Effector CD8-positive, alpha-beta T cell (primary cell): ENCODE results near the gene CDO1.
A peak's percentile ranks its signal among the peaks of the same experiment; 100 is the strongest.

ENCODE experiments used
- DNase-seq: peaks from one replicate; lab custom pipeline; 2025; lab: John Stamatoyannopoulos, UW
- total RNA-seq, 4 experiments: gene quantifications; one replicate each; lab custom pipeline; 2026; lab: John Stamatoyannopoulos, UW

The CDO1 gene
- total RNA-seq = 0.19 to 1.2 (median 0.49) reads per million in 4 experiments

GRCh38 chr5:115816226-115817081 lies at the start of gene CDO1:
Gene CDO1 (minus strand): TSS chr5:115816659. CDS start chr5:115816397, 262 bp downstream.
- DNase-seq = no peak

- DNase-seq = no peak
These were observed 42.9 kb upstream of the CDO1 start for GRCh38 chr5:115859378-115859777.

- no peak for DNase-seq
These were observed 41.9 kb upstream of the CDO1 start for GRCh38 chr5:115858396-115858795.

- DNase-seq = no peak
These were observed 41.3 kb upstream of the CDO1 start for GRCh38 chr5:115857626-115858349.

GRCh38 chr5:115857057-115857479 lies 40.6 kb upstream of the CDO1 start:
- DNase-seq = no peak

- no peak for DNase-seq
These were observed 39.5 kb upstream of the CDO1 start for GRCh38 chr5:115855959-115856358.

GRCh38 chr5:115854139-115854538 lies 37.7 kb upstream of the CDO1 start:
- no peak for DNase-seq

- DNase-seq = no peak
These were observed 34.4 kb upstream of the CDO1 start for GRCh38 chr5:115850744-115851416.

GRCh38 chr5:115849258-115849798 lies 32.9 kb upstream of the CDO1 start:
- DNase-seq = no peak

- no peak for DNase-seq
These were observed 30.8 kb upstream of the CDO1 start for GRCh38 chr5:115847290-115847689.

- DNase-seq = no peak
These were observed 27.9 kb upstream of the CDO1 start for GRCh38 chr5:115844321-115844817.

GRCh38 chr5:115843444-115844130 lies 27.1 kb upstream of the CDO1 start:
- no peak for DNase-seq

- DNase-seq = no peak
These were observed 26.5 kb upstream of the CDO1 start for GRCh38 chr5:115842952-115843351.

GRCh38 chr5:115842089-115842935 lies 25.9 kb upstream of the CDO1 start:
- no peak for DNase-seq

- DNase-seq = peak; percentile 81
These were observed 25.1 kb upstream of the CDO1 start, which contains the start of the genes AP3S1 and ATG12 for GRCh38 chr5:115841382-115842088. Gene AP3S1 (plus strand): TSS chr5:115841935. CDS start chr5:115842038, 103 bp downstream. Gene ATG12 (minus strand): TSS chr5:115841565. CDS start chr5:115841552, 13 bp downstream.

GRCh38 chr5:115840873-115841272 lies 24.4 kb upstream of the CDO1 start:
- DNase-seq = no peak

GRCh38 chr5:115838885-115839518 lies 22.5 kb upstream of the CDO1 start:
- DNase-seq = no peak

GRCh38 chr5:115835481-115835880 lies 19.0 kb upstream of the CDO1 start:
- no peak for DNase-seq

GRCh38 chr5:115831163-115831768 lies 14.8 kb upstream of the CDO1 start:
- DNase-seq = no peak
